Trophoblast cell (in vitro differentiated cells and primary cell): ENCODE measurements around the gene DNAH17.

Source experiments
- DNase-seq, 2 donors: peaks; one replicate each; pipeline ENCODE4 v3.0.0-alpha.2; 2016
- H2AFZ ChIP-seq: 2 replicates; pipeline ENCODE4 v1.6.1; 2013; ENCODE audit warnings: low read length, moderate library complexity, mild to moderate bottlenecking; ENCODE audit not compliant: insufficient read depth, poor library complexity
- H2AK5ac ChIP-seq: 2 replicates; pipeline ENCODE4 v1.6.1; 2013; ENCODE audit warnings: mild to moderate bottlenecking, low read length
- H2BK120ac ChIP-seq: 2 replicates; pipeline ENCODE4 v1.6.1; 2013; ENCODE audit warnings: low read length, mild to moderate bottlenecking, moderate library complexity; ENCODE audit not compliant: insufficient read depth, poor library complexity
- H2BK12ac ChIP-seq: 2 replicates; pipeline ENCODE4 v1.6.1; 2013; ENCODE audit warnings: mild to moderate bottlenecking, low read length, moderate library complexity
- H2BK5ac ChIP-seq: 2 replicates; pipeline ENCODE4 v1.6.1; 2013; ENCODE audit warnings: low read length, low read depth, moderate library complexity, mild to moderate bottlenecking; ENCODE audit not compliant: poor library complexity
- H3K14ac ChIP-seq: 2 replicates; pipeline ENCODE4 v1.6.1; 2013; ENCODE audit warnings: mild to moderate bottlenecking, low read length
- H3K18ac ChIP-seq: 2 replicates; pipeline ENCODE4 v1.6.1; 2013; ENCODE audit warnings: mild to moderate bottlenecking, low read length
- H3K23ac ChIP-seq: 2 replicates; pipeline ENCODE4 v1.6.1; 2013; ENCODE audit warnings: low read length
- H3K27ac ChIP-seq: 2 replicates; pipeline ENCODE4 v1.5.1; 2013; ENCODE audit warnings: low read depth, mild to moderate bottlenecking, inconsistent platforms, low read length, moderate library complexity
- H3K27me3 ChIP-seq: 2 replicates; pipeline ENCODE4 v1.6.1; 2013; ENCODE audit warnings: inconsistent platforms, mild to moderate bottlenecking, low read length, moderate library complexity; ENCODE audit not compliant: insufficient read depth
- H3K36me3 ChIP-seq, 2 experiments: 1 replicate in 1 of 2; 2 replicates in 1 of 2; pipeline ENCODE4 v1.6.1; 2013; ENCODE audit warnings: low read length in 2 of 2, mild to moderate bottlenecking in 2 of 2, moderate library complexity in 1 of 2; ENCODE audit not compliant: insufficient read depth in 2 of 2, control insufficient read depth in 1 of 2
- H3K4ac ChIP-seq: 2 replicates; pipeline ENCODE4 v1.6.1; 2013; ENCODE audit warnings: low read depth, mild to moderate bottlenecking, low read length, moderate library complexity
- H3K4me1 ChIP-seq, 2 experiments: 1 replicate in 1 of 2; 2 replicates in 1 of 2; pipeline ENCODE4 v1.6.1; 2013; ENCODE audit warnings: low read length in 2 of 2, mild to moderate bottlenecking in 2 of 2, moderate library complexity in 1 of 2; ENCODE audit not compliant: insufficient read depth in 2 of 2, control insufficient read depth in 1 of 2
- H3K4me2 ChIP-seq: 2 replicates; pipeline ENCODE4 v1.6.1; 2013; ENCODE audit warnings: inconsistent platforms, mild to moderate bottlenecking, low read length, moderate library complexity
- H3K4me3 ChIP-seq: 2 replicates; pipeline ENCODE4 v1.5.1; 2013; ENCODE audit warnings: mild to moderate bottlenecking, low read depth, low read length, inconsistent platforms
- H3K79me1 ChIP-seq: one replicate; pipeline ENCODE4 v1.6.1; 2013; ENCODE audit warnings: low read length
- H3K79me2 ChIP-seq: 2 replicates; pipeline ENCODE4 v1.6.1; 2013; ENCODE audit warnings: low read length, mild to moderate bottlenecking; ENCODE audit not compliant: control insufficient read depth, insufficient read depth, poor library complexity
- H3K9ac ChIP-seq: 2 replicates; pipeline ENCODE4 v1.6.1; 2013; ENCODE audit warnings: mild to moderate bottlenecking, low read length
- H3K9me3 ChIP-seq: 2 replicates; pipeline ENCODE4 v1.6.1; 2013; ENCODE audit warnings: low read depth, mild to moderate bottlenecking, control low read depth, inconsistent platforms, low read length; ENCODE audit not compliant: insufficient read depth
- H4K12ac ChIP-seq: 2 replicates; pipeline ENCODE4 v1.6.1; 2013; ENCODE audit warnings: low read depth, mild to moderate bottlenecking, low read length, moderate library complexity
- H4K8ac ChIP-seq: 2 replicates; pipeline ENCODE4 v1.6.1; 2013; ENCODE audit warnings: low read depth, mild to moderate bottlenecking, low read length, moderate library complexity
- H4K91ac ChIP-seq: one replicate; pipeline ENCODE4 v1.6.1; 2013; ENCODE audit warnings: low read depth, mild to moderate bottlenecking, low read length, moderate library complexity
- WGBS: extraction: QIAGEN DNeasy Blood & Tissue Kit; methylation state at CpG from one replicate; pipeline ENCODE4 v1.1.7; 2013; ENCODE audit warnings: missing lambda C conversion rate; ENCODE audit not compliant: insufficient read length, insufficient coverage; ENCODE audit errors: extremely low coverage; 5-methylcytosine and 5-hydroxymethylcytosine counted together

Gene DNAH17

DNA sequence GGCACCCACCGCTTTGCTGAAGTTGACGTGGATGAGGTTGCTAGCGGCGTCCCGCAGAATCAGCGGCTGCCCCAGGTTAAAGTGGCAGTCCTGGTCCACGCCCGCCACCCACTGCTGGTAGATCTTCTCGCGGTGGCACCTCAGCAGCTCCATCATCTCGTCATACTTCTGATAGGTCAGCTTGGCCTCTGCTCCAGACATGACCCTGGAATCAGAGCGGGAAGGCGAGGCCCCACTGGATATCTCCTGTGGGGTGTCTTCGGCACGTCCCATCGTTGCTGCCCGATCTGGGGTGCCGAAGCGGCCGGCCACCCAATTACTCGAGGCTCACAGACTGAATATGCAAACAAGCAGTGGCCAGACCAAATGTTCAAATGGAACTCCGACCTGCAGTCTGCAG lies 16.5 kb downstream of the DNAH17 start:
- no peak overlapping the region for H2BK120ac ChIP-seq
- H3K4me2 ChIP-seq: no peak overlapping the region
- H4K91ac ChIP-seq: no peak overlapping the region
- no peaks in the 10 kb centered on the region for H3K79me1 ChIP-seq
- H3K4me3 ChIP-seq: no peak overlapping the region
- H3K36me3 ChIP-seq: no peaks in the 10 kb centered on the region
- no peak overlapping the region for H2AK5ac ChIP-seq
- no peaks in the 10 kb centered on the region for H3K79me2 ChIP-seq
- H2AFZ ChIP-seq: no peak overlapping the region
- H3K14ac ChIP-seq: no peak overlapping the region
- no peak overlapping the region for H3K9ac ChIP-seq
- H2BK12ac ChIP-seq: no peak overlapping the region
- H3K27me3 ChIP-seq: no peaks in the 10 kb centered on the region
- DNase-seq: no peak
- no peak overlapping the region for H4K12ac ChIP-seq
- WGBS: no CpG with 5 or more reads among the region's 22 CpGs
- H3K18ac ChIP-seq: no peak overlapping the region
- no peaks in the 10 kb centered on the region for H3K4me1 ChIP-seq
- no peak overlapping the region for H3K23ac ChIP-seq
- H3K9me3 ChIP-seq: peaks cover 3% of the 10 kb centered on the region
- H3K4ac ChIP-seq: no peak overlapping the region
- H2BK5ac ChIP-seq: no peak overlapping the region
- no peak overlapping the region for H3K27ac ChIP-seq
- no peak overlapping the region for H4K8ac ChIP-seq

DNA sequence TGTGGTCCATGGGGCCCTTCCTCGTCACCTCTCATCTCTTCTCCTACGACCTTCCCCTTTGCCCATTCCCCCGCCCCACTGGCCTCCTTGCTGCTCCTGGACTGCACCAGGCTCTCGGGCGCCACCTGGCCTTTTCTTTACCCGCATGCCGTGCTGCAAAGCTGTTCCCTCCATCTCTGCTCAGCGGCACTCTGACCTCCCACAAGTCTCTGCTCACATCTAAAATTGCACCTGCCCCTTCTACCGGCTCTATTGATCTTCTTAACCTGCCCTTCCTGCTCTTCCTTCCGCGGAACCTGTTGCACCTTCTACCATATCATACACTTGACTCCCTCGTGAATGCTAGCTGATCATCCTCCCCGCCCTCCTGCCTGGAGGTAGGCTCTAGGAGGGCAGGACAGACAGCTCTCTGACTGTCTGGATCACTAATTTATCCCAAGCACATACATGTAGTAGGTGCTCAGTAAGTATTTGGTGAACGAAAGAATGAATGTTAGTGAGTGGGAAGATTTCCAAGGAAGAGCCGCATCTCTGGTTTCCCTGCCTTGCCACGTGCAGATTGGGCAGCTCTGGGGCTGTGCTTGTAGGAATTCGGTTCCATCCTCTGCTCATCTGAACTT lies 17.3 kb downstream of the DNAH17 start:
- H4K8ac ChIP-seq: no peak overlapping the region
- H3K27ac ChIP-seq: no peak overlapping the region
- no peak overlapping the region for H2BK12ac ChIP-seq
- H3K9ac ChIP-seq: no peak overlapping the region
- no peaks in the 10 kb centered on the region for H3K79me1 ChIP-seq
- DNase-seq: peak; percentile 12 to 31
- H2BK5ac ChIP-seq: no peak overlapping the region
- H3K27me3 ChIP-seq: no peaks in the 10 kb centered on the region
- WGBS: no CpG with 5 or more reads among the region's 17 CpGs
- H4K12ac ChIP-seq: no peak overlapping the region
- H3K36me3 ChIP-seq: no peaks in the 10 kb centered on the region
- no peak overlapping the region for H3K4ac ChIP-seq
- peaks cover 3% of the 10 kb centered on the region for H3K9me3 ChIP-seq
- no peaks in the 10 kb centered on the region for H3K4me1 ChIP-seq
- H4K91ac ChIP-seq: no peak overlapping the region
- H3K4me2 ChIP-seq: no peak overlapping the region
- H3K79me2 ChIP-seq: no peaks in the 10 kb centered on the region
- H3K18ac ChIP-seq: no peak overlapping the region
- H2BK120ac ChIP-seq: no peak overlapping the region
- no peak overlapping the region for H3K23ac ChIP-seq
- H2AK5ac ChIP-seq: no peak overlapping the region
- no peak overlapping the region for H3K14ac ChIP-seq
- H2AFZ ChIP-seq: no peak overlapping the region
- H3K4me3 ChIP-seq: no peak overlapping the region

GRCh38 chr17:78558989-78559388 lies 18.2 kb downstream of the DNAH17 start:
- Histone ChIP-seq H2AFZ (no peak overlapping the region), H3K23ac (no peak overlapping the region), H2AK5ac (no peak overlapping the region), H2BK12ac (no peak overlapping the region), H3K4me3 (no peak overlapping the region), H2BK120ac (no peak overlapping the region), H3K4me2 (no peak overlapping the region), H4K8ac (no peak overlapping the region), H3K14ac (no peak overlapping the region), H3K27me3 (no peaks in the 10 kb centered on the region), H3K27ac (no peak overlapping the region), H3K4me1 (no peaks in the 10 kb centered on the region), H3K18ac (no peak overlapping the region), H3K4ac (no peak overlapping the region), H3K9ac (no peak overlapping the region), H3K36me3 (no peaks in the 10 kb centered on the region), H4K12ac (no peak overlapping the region), H3K79me1 (no peaks in the 10 kb centered on the region), H4K91ac (no peak overlapping the region), H3K9me3 (peaks cover 3% of the 10 kb centered on the region), H3K79me2 (no peaks in the 10 kb centered on the region), H2BK5ac (no peak overlapping the region)
- WGBS: no CpG with 5 or more reads among the region's 5 CpGs
- DNase-seq: no peak

GRCh38 chr17:78558181-78558850 lies 18.9 kb downstream of the DNAH17 start:
- Histone ChIP-seq H3K23ac (no peak overlapping the region), H3K4ac (no peak overlapping the region), H3K4me1 (no peaks in the 10 kb centered on the region), H3K9ac (no peak overlapping the region), H2BK12ac (no peak overlapping the region), H3K4me2 (no peak overlapping the region), H3K14ac (no peak overlapping the region), H3K36me3 (no peaks in the 10 kb centered on the region), H3K9me3 (peaks cover 3% of the 10 kb centered on the region), H3K79me2 (no peaks in the 10 kb centered on the region), H3K18ac (no peak overlapping the region), H2AFZ (no peak overlapping the region), H2AK5ac (no peak overlapping the region), H4K91ac (no peak overlapping the region), H4K12ac (no peak overlapping the region), H3K27ac (no peak overlapping the region), H3K4me3 (no peak overlapping the region), H3K79me1 (no peaks in the 10 kb centered on the region), H3K27me3 (no peaks in the 10 kb centered on the region), H4K8ac (no peak overlapping the region), H2BK120ac (no peak overlapping the region), H2BK5ac (no peak overlapping the region)
- no CpG with 5 or more reads among the region's 10 CpGs for WGBS
- peak; percentile 15 to 59 for DNase-seq
